ENCODE measurements around the gene LMX1B. TPM values are rescaled to one million over a fixed set of nuclear protein-coding genes. Genes with fewer than 3 reads are reported as not detected.

Gene LMX1B
- polyA plus RNA-seq, 1 donor (not counting 4 experiments of a cell fraction or from before 2014, with no cell fraction given): 0.24 TPM

GRCh38 chr9:126643945-126644527, 30.3 kb downstream of the LMX1B start:
- TF ChIP-seq EZH2 (IDR thresholded peaks at IDR 0.05; ENCODE audit: low read length) (no peak), CTCF (optimal IDR thresholded peaks at IDR 0.05 in 1 of 3, IDR thresholded peaks at IDR 0.05 in 1 of 3, conservative IDR thresholded peaks at IDR 0.05 in 1 of 3; ENCODE audit: extremely low read depth in 1 of 3, insufficient read depth in 2 of 3, low read length in 3 of 3) (no peak)
- dilution Hi-C loops (cut with MboI; ENCODE audit: extremely low pct_ligation_motif_present, low sequenced_read_pairs): no loop called here
- FAIRE-seq: no peak

GRCh38 chr9:126646162-126646561, 32.4 kb downstream of the LMX1B start:
- Histone ChIP-seq H3K79me2 (ENCODE audit: control insufficient read depth, insufficient read depth, low read length) (no peaks in the 10 kb centered on the region), H3K9me3 (ENCODE audit: control insufficient read depth, low read depth, low read length) (no peaks in the 10 kb centered on the region), H3K4me1 (ENCODE audit: control insufficient read depth, extremely low read depth, insufficient read depth, low read length) (peaks cover 9% of the 10 kb centered on the region), H3K27me3 (ENCODE audit: control insufficient read depth, extremely low read depth, insufficient read depth, low read length) (peaks cover 66% of the 10 kb centered on the region), H3K36me3 (ENCODE audit: control insufficient read depth in 2 of 2, extremely low read depth in 1 of 2, insufficient read depth in 2 of 2, low read length in 2 of 2) (no peaks in the 10 kb centered on the region), H3K9me1 (ENCODE audit: control insufficient read depth, extremely low read depth, insufficient read depth, low read length) (no peaks in the 10 kb centered on the region), H3K4me3 (ENCODE audit: control insufficient read depth in 2 of 3, extremely low read depth in 1 of 3, insufficient read depth in 2 of 3, low read depth in 1 of 3, low read length in 3 of 3) (no peak overlapping the region), H3K9ac (ENCODE audit: control insufficient read depth, extremely low read depth, insufficient read depth, low read length) (no peak overlapping the region), H2AFZ (ENCODE audit: control insufficient read depth, low read length) (no peak overlapping the region), H3K27ac (ENCODE audit: control insufficient read depth, insufficient read depth, low read length) (no peak overlapping the region), H3K4me2 (ENCODE audit: control insufficient read depth, extremely low read depth, insufficient read depth, low read depth, low read length) (no peak overlapping the region), H4K20me1 (ENCODE audit: control insufficient read depth, extremely low read depth, insufficient read depth, low read length) (no peaks in the 10 kb centered on the region)
- no peak for FAIRE-seq
- DNase-seq (ENCODE audit: low read depth, low spot score): no peak
- TF ChIP-seq EZH2 (IDR thresholded peaks at IDR 0.05; ENCODE audit: low read length): no peak
- TF ChIP-seq CTCF (optimal IDR thresholded peaks at IDR 0.05 in 1 of 3, IDR thresholded peaks at IDR 0.05 in 1 of 3, conservative IDR thresholded peaks at IDR 0.05 in 1 of 3; ENCODE audit: extremely low read depth in 1 of 3, insufficient read depth in 2 of 3, low read length in 3 of 3): no peak
- dilution Hi-C loops (cut with MboI; ENCODE audit: extremely low pct_ligation_motif_present, low sequenced_read_pairs): no loop called here

More at GRCh38 chr9:126643945-126644527, 30.3 kb downstream of the LMX1B start:
- H3K9ac ChIP-seq (ENCODE audit: control insufficient read depth, extremely low read depth, insufficient read depth, low read length): no peak overlapping the region
- no peaks in the 10 kb centered on the region for H4K20me1 ChIP-seq (ENCODE audit: control insufficient read depth, extremely low read depth, insufficient read depth, low read length)
- no peaks in the 10 kb centered on the region for H3K79me2 ChIP-seq (ENCODE audit: control insufficient read depth, insufficient read depth, low read length)
- no peaks in the 10 kb centered on the region for H3K4me1 ChIP-seq (ENCODE audit: control insufficient read depth, extremely low read depth, insufficient read depth, low read length)
- no peak overlapping the region for H3K4me3 ChIP-seq (ENCODE audit: control insufficient read depth in 2 of 3, extremely low read depth in 1 of 3, insufficient read depth in 2 of 3, low read depth in 1 of 3, low read length in 3 of 3)
- H3K36me3 ChIP-seq (ENCODE audit: control insufficient read depth in 2 of 2, extremely low read depth in 1 of 2, insufficient read depth in 2 of 2, low read length in 2 of 2): no peaks in the 10 kb centered on the region
- no peak overlapping the region for H2AFZ ChIP-seq (ENCODE audit: control insufficient read depth, low read length)
- H3K9me1 ChIP-seq (ENCODE audit: control insufficient read depth, extremely low read depth, insufficient read depth, low read length): no peaks in the 10 kb centered on the region
- no peak for DNase-seq (ENCODE audit: low read depth, low spot score)
- H3K27ac ChIP-seq (ENCODE audit: control insufficient read depth, insufficient read depth, low read length): no peak overlapping the region
- H3K4me2 ChIP-seq (ENCODE audit: control insufficient read depth, extremely low read depth, insufficient read depth, low read depth, low read length): no peak overlapping the region
- H3K27me3 ChIP-seq (ENCODE audit: control insufficient read depth, extremely low read depth, insufficient read depth, low read length): peaks cover 60% of the 10 kb centered on the region
- H3K9me3 ChIP-seq (ENCODE audit: control insufficient read depth, low read depth, low read length): no peaks in the 10 kb centered on the region
